ENCODE results near the gene FRMD1. TPM values are rescaled to one million over a fixed set of nuclear protein-coding genes. Genes with fewer than 3 reads are reported as not detected.

Gene FRMD1
- total RNA-seq, 1 experiment from 2014 or later, result not detected

DNA sequence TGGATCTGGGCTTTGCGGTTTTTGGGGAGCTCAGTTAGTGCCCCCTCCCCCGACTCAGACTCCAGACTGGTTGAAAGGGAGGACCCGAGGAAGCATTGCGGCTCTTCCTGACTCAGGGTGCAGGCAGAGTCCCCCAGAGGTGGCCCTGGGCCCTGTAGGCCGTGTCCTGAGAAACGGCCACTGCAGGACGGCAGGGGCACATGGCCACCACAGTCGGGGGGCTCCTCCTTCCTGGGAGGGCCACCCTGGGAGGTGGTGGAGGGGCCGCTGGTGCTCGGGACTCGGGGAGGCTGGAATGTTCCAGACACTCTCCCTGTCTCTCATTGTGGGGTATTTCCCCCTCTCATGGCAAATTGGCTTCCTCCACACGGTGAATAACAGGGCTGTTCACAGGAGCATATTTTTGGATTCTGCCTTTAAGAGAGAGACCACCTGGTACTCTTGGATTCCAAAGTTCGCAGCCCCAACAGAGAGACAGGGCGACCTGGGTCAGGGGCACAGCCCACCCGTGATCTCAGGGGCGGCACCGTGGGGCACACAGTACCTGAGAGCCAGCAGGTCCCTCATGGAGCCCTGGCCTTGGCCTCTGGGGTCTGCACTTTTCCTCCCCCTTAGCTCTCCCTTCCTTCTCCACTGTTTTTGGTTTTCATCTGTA, 35.7 kb downstream of the FRMD1 start:
- no peak for DNase-seq (ENCODE audit: low spot score)

DNA sequence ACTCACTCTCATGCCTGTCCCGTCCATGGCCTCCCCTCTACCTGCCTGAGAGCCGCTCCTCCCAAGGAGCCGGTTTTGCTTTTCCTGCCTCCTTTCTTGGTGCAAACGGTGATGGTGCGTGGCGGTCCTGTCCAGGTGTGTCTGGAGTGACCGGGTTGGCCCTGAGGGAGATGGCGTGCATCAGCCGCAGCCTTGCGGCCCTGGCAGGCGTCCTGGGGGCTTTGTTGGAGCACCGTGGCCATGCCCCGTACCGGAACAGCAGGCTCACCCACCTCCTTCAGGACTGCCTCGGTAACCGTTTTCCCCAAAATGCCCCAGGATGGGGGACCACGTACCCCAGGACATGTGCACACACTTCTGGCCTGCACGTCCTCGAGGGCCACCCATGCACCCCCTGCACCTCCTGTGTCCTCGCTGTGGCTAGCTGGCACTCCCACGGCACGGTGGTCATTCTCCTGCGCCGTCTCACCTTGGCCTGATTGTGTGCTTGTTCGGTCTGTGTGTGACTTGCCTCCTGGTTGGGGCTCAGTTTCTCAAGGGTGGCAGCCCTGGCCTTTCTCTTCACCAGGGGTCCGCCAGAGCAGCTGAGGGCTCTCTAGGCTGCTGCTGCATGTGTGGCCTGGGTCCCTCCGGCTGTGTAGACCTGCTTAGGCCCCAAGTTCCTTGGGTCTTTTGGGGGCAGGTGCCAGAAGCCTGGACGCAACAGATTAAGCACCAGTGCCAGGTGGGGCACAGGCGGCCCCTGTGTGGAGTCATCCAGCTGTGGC, 36.4 kb downstream of the FRMD1 start:
- DNase-seq (ENCODE audit: low spot score), result no peak

DNA sequence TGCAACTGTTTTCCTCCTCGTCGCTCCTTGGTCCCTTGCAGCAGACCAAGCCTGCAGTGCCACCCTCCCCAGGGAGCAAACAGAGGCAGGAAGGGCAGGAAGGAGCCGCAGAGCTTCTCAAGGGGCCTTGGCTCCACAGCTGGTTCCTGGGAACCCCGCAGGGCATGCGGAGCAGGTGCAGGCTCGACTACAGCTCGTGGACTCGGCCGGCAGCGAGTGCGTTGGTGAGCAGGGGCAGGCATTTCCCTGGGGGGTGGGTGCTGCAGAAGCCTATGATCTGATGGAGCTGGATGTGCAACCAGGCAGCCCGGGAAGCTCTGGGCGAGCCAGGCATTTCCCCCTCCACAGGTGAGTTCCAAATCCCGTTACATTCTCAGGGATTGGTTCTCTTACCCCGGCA, 37.1 kb downstream of the FRMD1 start:
- no peak for DNase-seq (ENCODE audit: low spot score)

DNA sequence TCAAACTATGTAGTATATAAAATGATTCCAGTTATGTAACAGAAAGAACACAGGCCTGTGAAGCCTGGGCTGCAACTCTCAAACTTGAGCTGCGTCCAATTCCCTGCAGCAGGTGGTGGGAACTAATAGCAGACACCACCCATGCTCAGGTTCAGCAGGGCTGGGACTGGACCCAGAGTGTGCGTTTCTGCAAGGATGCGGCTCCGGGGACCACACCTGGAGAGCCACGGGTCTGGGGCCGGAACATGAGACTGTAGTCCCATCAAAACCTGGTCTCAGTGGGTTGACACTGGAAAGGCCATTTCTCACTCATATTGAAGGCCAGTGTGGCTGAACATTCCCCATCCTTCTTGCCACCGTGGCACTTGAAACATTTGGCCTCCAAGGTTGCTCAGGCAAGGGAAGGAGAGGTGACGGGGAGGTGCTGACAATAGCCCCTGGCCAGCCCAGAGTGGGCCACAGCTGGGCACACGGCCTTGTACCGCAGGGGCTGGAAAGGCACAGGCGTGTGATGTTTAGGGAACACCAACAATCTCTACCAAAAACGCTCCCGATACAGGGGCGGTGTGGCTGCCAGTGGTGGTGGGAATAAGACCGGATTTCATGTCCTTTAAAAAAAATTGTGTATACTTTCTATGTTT, 38.0 kb downstream of the FRMD1 start:
- no peak for DNase-seq (ENCODE audit: low spot score)

DNA sequence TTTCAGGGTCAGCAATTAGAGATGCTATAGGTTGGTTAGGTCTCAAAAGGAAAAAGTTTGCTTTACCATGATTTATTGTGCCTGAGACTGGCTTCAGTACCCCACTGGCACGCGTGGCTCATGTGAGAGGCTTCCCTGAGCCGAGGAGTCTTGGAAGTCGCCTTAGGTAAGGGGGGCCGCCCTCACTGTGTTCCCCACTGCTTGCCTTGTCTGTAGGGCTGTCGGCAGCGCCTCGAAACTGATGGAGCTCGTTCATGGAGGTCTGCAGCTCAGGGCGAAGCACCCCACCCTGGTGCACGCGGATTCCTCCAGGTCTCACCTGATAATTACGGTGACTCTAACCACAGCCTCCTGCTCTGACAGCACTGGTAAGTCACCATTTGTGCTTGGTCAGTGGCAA, 39.2 kb downstream of the FRMD1 start:
- DNase-seq (ENCODE audit: low spot score), result no peak

DNA sequence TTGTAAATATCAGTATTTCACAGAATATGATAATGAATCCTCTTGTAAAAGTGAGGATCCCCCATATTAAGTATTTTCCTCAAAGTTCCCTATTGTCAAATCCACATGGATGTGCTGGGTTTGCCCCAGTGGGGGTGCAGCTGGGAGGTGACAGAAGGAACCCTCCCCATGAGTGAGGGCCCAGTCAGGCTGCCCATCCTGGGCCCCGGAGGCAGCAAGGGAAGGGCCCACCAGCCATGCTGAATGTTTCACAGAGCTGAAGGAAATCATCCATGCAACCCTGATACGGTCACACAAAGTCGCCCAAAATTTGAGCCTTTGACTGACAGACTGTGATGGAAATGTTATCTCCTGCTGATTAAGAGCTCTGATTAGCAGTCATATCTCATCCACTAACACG, 39.7 kb downstream of the FRMD1 start:
- DNase-seq (ENCODE audit: low spot score), result no peak

DNA sequence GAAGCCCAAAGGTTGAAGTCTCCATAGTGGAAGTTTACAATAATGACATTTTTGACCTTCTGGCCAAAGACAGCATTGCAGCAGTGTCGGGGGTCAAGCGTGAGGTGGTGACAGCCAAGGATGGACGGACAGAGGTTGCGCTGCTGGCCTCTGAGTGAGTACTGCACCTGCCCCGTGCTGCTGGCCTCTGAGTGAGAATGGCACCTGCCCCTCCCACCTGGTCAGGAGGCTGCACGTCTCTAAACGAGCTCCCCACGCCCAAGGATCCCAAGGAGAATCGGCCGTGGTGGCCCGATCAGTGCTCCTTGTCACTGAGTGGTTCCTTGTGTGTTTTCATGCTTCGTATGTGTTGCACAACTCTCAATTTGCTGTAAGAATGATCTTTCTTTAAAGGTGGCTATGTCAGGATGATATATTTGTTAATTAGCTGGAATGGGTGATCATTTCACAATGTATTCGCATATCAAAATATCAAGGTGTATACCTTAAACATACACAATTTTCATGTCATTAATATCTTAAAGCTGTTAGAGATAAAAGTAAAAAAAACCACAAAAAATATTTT, 40.4 kb downstream of the FRMD1 start:
- no peak for DNase-seq (ENCODE audit: low spot score)

DNA sequence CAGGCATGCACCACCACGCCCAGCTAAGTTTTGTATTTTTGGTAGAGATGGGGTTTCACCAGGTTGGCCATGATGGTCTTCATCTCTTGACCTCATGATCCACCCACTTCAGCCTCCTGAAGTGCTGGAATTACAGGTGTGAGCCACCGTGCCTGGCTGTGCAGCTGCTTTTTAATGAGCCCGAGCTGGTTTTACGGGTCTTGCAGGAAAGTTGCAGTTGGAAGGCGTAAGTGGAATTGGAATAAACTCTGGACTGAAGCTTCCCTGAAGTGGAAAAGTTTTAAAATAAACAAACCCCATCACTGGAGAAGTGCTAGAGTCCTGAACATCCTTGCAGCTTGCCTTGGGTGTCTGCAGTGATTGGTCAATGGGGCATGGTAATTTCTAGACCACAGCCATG, 41.2 kb downstream of the FRMD1 start:
- no peak for DNase-seq (ENCODE audit: low spot score)

DNA sequence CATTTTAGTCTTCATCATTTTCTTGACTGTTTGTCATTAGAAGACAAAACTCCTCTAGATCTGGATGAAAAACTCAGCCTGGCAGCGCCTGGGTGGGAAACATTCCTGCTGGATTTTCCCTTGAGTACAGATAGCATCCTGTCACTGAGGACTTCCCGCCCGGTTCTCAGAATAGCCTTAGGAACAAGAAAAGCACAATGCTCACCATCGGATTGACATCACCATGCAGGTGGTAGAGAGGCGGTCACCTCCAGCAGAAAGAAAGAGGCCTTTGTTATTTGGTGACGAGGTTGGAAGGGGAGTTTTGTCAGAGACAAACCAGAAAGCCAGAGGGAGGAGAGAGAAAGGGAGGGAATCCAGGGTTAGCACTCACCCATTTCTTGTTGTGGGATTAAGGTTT, 41.8 kb downstream of the FRMD1 start:
- peak; percentile 28 for DNase-seq (ENCODE audit: low spot score)

DNA sequence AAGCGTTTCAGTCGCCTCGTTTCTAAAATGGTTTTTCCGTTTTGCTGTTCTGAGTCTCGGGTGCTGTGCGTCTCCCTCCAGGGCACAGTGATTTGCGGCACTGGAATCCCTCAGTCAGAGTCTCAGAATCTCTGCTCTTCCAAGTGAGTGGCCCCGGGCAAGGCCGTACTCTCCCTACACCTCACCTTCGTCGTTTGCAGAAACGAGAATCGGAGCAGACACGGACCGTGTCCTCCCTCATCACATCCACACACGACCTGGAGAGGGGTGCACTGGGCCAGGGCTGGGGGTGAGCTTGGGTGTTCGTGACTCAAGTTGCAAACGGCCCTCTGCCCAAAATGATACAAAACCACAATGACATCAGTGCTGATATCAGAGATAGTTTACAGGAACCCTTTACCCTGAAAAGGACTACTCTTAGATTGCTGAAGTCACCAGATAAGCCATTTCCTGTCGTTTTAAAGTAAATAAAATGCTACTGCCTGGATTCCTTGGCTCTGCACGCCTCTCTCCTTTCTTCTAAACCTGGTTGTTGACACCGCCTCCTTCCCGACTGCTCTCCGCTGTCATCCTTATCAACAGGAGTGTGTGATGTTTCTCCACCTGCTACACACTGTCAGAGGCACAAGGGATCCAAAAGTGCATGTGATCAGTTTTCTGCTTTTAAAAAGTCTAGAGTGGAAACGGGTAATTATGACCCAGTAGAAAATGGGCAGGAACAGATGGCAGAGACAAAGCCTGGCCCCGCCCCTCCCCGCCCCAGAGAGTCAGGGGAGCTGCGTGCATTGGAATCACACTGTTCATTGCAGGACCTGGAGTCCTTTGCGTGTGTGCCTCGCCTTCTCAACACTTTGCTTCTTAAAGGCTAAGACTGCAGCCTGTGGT, 43.1 kb downstream of the FRMD1 start:
- DNase-seq (ENCODE audit: low spot score), result peak; percentile 59

DNA sequence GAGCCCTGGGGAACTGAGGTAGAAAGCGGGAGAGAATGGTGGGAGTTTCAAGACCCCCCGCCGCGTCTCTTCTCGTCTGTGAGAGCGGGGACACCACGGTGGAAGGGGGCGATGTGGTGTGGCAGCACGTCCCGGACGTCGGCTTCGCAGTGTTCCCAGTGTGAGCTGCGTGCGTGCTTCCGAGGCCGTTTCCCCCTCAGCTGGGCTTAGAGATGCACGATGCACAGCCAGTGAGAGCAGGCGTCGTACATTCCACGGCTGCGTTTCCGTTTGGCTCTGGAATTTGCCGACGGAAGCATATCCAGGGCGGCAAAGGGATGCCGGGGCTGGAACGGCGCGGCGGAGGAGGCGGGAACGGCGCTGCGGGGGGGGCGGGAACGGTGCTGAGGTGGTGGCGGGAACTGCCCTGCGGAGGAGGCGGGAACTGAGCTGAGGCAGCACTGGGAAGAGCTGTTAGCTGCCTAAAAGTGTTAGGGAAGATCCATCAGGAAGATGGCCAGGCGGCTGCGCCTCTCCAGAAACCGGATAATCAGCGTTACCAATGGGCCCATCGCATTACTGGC, 43.8 kb downstream of the FRMD1 start:
- DNase-seq (ENCODE audit: low spot score), result no peak

DNA sequence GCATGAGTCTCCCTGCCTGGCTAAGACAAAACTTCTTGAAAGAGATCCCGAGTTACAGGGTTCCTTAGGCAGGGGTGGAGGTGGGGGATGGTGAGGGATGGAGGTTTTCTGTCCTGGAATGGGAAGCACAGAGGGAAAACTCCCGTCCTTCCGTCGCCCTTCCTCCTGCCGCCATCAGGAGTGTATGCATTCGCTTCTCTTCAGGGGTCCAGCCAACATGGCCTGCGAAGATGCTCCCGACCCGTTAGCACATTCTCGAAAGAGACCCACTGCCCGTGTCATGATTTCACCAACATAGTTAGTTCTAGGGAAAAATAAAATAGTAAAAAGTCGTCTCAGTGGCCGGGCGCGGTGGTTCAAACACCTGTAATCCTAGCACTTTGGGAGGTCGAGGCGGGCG, 44.5 kb downstream of the FRMD1 start:
- DNase-seq (ENCODE audit: low spot score), result no peak

DNA sequence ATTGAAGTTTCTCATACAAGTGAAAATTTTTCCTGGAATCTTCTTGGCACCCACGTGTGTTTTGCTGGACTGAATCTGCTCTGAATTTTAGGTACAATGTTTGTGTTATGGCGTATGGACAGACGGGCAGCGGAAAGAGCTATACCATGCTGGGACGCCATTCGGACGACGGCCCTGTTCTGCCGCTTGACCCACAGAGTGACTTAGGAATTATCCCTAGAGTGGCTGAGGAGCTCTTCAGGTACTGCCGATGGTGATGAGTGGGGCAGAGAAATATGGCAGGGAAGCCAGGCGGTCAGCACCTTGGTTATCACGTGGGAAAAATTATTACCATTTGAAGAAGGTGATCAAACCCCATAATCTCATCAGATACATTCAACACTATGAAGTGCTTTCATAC, 45.2 kb downstream of the FRMD1 start:
- DNase-seq (ENCODE audit: low spot score), result no peak

DNA sequence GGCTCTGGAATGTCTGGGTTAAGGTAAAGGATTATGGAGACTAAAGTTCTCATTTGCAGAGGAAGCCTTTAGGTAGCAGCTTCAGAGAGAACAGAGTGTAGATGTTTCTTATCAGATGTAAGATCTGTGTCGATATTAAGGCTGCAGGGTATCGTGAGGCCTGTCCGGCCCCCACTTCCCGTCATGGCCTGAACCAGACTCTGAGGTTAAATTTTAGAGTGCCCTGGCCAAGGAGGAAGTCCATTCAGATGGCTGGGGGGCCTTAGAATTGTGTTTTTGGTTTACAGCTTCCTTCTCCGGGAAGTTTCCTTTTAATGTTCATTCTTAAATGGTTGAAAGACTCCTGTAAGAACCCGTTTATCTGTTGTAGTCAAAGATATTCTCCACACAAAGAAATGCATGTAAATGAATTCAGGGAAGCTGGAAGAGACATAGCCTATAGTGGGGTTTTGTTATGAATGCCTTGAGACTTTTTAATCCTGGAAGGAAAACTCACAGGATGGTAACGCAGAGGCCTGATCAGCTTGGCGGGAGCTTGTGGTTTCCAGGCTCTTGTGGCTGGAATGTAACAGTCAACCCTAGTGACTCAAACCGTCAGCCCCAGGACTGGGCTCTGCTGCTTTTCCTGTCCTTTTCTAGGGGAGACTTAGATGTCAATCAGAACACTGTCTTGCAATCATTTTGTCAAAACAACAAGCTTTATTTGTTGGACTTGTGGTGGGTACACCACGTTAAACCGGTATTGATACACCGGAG, 46.8 kb downstream of the FRMD1 start:
- DNase-seq (ENCODE audit: low spot score), result peak; percentile 80

DNA sequence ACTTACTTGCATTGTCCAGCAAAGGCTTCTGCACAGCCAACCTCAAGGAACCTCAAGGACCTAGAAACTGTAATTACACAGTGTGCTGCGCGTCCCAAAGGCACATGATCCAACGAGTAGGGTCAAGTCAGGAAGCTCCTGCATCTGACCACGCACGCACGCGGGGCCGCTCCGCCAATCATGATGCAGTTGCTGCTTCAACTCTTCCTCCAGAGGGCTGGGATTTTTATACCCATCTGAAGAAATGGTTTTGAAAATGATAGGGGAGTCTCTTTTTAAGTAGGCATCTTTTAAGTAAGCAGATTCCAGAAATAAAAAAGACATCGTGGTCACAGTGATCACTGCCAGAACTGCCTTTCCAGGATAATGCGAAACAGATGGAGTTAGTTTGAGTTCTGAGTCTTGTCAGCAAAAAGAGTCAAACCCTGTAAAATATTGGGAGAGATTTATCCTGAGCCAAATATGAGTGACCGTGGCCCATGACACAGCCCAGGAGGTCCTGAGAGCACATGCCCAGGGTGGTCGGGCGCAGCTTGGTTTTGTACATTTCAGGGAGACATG, 47.5 kb downstream of the FRMD1 start:
- no peak for DNase-seq (ENCODE audit: low spot score)

DNA sequence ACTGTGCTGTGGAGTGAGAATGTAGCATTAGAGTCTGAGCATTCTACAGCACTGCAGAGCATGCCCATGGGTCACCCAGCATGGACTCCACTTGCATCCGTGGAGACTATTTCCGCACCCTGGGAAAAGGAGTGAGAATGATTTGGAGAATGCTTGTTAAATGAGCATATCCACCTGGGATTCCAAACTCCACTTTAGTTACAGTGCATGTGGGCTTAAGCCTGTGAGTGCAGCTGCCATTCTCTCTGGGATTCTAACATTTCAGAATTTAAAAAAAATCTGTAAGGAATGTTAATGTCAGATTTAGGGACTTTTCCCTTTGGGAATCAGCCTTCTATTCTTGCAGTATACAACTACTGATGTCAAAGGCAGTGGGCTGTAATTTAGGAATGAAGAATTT, 48.1 kb downstream of the FRMD1 start:
- no peak for DNase-seq (ENCODE audit: low spot score)

DNA sequence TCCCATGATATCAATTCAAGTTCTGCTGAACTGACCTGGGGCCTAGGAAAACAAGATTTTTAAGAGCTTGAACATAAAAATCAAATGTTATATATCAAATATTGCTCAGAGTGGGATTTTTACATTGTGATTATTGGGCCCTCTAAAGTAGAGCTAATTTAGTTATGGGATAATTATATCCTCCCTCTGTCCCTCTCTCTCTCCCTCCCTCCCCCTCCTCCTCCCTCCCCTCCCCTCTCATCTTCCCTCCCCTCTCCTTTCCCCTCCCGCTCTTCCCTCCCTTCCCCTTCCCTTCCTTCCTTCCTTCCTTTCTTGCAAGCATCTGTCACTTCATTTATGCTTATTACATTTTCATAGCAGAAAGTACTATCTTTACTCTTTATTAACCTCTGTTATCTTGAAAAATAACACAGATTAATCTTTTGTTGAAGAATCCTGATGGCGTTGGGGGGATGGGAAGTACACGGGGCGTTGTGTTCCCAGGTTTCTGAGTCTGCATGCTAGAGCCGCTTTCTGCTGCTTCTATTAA, 48.7 kb downstream of the FRMD1 start:
- DNase-seq (ENCODE audit: low spot score), result no peak

DNA sequence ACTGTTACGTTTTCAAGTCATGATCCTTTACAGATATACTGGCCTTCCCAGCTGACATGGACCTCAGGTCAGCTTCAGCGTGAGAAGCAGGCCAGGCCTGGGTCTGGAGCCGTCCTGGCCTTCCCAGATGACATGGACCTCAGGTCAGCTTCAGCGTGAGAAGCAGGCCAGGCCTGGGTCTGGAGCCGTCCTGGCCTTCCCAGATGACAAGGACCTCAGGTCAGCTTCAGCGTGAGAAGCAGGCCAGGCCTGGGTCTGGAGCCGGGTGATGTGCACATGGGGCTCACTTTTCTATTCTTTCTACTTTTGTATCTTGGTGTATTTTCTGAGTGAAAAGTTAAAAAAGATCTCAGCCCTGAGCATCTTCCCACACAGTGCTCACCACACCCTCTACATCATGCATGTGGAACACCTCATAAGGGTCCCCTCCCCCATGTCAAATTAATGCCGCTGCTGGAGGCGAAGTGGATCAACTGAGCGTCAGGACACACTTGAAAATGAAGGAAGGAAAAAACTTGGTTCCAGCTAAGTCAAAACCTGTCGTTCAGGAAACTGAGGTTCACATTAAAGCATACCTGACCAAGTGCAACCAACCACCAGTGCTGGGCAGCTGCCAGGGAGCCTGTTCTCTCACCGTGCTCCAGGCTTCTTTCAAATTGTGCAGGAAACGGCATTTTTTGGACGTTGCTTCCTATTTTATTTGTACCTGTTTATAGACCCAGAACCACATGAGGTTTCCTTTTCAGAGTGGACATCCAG, 49.4 kb downstream of the FRMD1 start:
- DNase-seq (ENCODE audit: low spot score), result no peak

DNA sequence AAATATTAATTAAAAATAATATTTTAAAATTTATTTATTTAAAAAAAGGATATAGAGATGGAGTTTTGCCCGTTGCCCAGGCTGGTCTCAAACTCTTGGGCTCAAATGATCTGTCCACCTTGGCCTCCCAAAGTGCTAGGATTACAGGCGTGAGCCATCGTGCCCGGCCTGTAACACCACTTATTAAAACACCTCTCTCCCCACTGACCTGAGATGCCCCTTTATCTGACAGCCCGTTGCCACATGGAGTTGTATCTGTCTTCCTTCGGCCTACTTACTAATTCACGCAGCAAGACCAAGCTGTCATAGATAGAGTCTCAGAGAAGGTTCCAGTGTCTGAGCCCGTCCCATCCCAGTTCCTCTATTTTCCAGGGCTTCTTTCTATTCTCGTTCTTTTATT, 50.8 kb downstream of the FRMD1 start:
- DNase-seq (ENCODE audit: low spot score), result no peak
